Prostate gland (tissue), 2 donors: ENCODE measurements around the gene SAV1.
"Not testable (repeated sequence)": the region's sequence is repeated elsewhere in the genome, so short reads cannot be mapped to it uniquely, and the experiment has no call there.

Source experiments
- CTCF ChIP-seq, 4 experiments: fragments of 200-600 bp in 2 of 4; fragments of 450-650 bp in 2 of 4; sonication (generic) in 2 of 4; IDR thresholded peaks; 1 replicate in 3 of 4; 2 replicates in 1 of 4; pipeline ENCODE4 v1.5.1; 2016 to 2019; ENCODE audit warnings: antibody characterized with exemption in 4 of 4, mild to moderate bottlenecking in 2 of 4, moderate library complexity in 2 of 4
- POLR2A ChIP-seq: fragments of 450-650 bp; IDR thresholded peaks from one replicate; pipeline ENCODE4 v1.6.1; 2016; ENCODE audit warnings: antibody characterized with exemption, mild to moderate bottlenecking
- POLR2AphosphoS5 ChIP-seq: sonication (generic); formaldehyde crosslinking; IDR thresholded peaks from one replicate; pipeline ENCODE4 v1.6.1; 2017; ENCODE audit warnings: antibody characterized with exemption

- TF ChIP-seq POLR2A; CTCF (IDR thresholded peaks at IDR 0.05); POLR2AphosphoS5: not testable (repeated sequence)
These were observed 3.5 kb downstream of the SAV1 start for GRCh38 chr14:50664579-50664978.
